ENCODE results near the gene COASY. TPM values are rescaled to one million over a fixed set of nuclear protein-coding genes. Genes with fewer than 3 reads are reported as not detected.
"Not testable (repeated sequence)": the region's sequence is repeated elsewhere in the genome, so short reads cannot be mapped to it uniquely, and the experiment has no call there.

COASY gene
- total and polyA plus RNA-seq, 2 experiments from 2014 or later = 60.1 to 72.1 TPM

- not testable (repeated sequence) for H3K36me3 ChIP-seq (ENCODE audit: insufficient read depth); H3K4me1 Mint-ChIP-seq; H3K9me2 ChIP-seq (ENCODE audit: insufficient read depth); H3K9me3 Mint-ChIP-seq; H2AFZ ChIP-seq; H4K20me1 ChIP-seq (replicated peaks; ENCODE audit: insufficient read depth); H3K4me3 Mint-ChIP-seq; H3K27ac Mint-ChIP-seq; H3K4me3 ChIP-seq; H3K4me2 ChIP-seq; ATAC-seq; H3K4me1 ChIP-seq (ENCODE audit: insufficient read depth); DNase-seq (ENCODE audit: low spot score); H3K27ac ChIP-seq (ENCODE audit: low read depth); H3K27me3 Mint-ChIP-seq (ENCODE audit: insufficient read depth, low read depth, poor library complexity); H3K79me2 ChIP-seq (replicated peaks; ENCODE audit: insufficient read depth); H3K27me3 ChIP-seq (ENCODE audit: insufficient read depth)
- peaks cover 14% of the 10 kb centered on the region for H3F3A ChIP-seq (replicated peaks; ENCODE audit: low read depth)
- H3K36me3 Mint-ChIP-seq (ENCODE audit: low read depth) = peaks cover 10% of the 10 kb centered on the region; the same call in 1 of the 3 replicates
These were observed 16.0 kb upstream of the COASY start for GRCh38 chr17:42545755-42546505.

DNA sequence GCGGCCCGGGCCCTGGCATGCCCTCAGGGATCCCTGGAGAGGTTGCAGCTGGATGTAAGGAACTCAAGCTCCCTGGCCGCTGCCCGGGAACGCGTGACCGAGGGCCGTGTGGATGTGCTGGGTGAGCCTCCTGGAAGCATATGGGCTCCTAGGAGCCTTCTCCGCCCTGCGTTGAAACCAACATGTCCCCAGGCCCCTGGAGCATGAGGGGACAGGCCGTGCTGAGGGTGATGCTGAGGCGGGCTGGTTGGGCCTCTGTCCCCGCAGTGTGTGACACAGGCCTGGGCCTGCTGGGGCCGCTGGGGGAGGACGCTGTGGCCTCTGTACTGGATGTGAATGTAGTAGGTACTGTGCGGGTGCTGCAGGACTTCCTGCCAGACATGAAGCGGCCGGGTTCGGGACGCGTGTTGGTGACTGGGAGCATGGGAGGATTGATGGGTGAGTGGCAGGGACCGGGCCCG, 14.9 kb upstream of the COASY start:
- Histone ChIP-seq H3K9me2 (ENCODE audit: insufficient read depth) (no peaks in the 10 kb centered on the region), H4K20me1 (replicated peaks; ENCODE audit: insufficient read depth) (peaks cover 6% of the 10 kb centered on the region; the same call in 1 of the 2 replicates), H3K4me3 (no peak overlapping the region), H3K4me2 (no peak overlapping the region), H3K27ac (ENCODE audit: low read depth) (no peak overlapping the region), H3K4me1 (ENCODE audit: insufficient read depth) (peaks cover 4% of the 10 kb centered on the region; the same call in 1 of the 2 replicates), H3K27me3 (ENCODE audit: insufficient read depth) (0 out of 2 replicates have a peak, but pooled peaks cover 7% of the 10 kb centered on the region), H3K36me3 (ENCODE audit: insufficient read depth) (no peaks in the 10 kb centered on the region), H2AFZ (no peak overlapping the region), H3F3A (replicated peaks; ENCODE audit: low read depth) (peaks cover 14% of the 10 kb centered on the region), H3K79me2 (replicated peaks; ENCODE audit: insufficient read depth) (0 out of 2 replicates have a peak, but pooled peaks cover 2% of the 10 kb centered on the region)
- ATAC-seq (no peak), DNase-seq (ENCODE audit: low spot score) (no peak)
- H3K27ac Mint-ChIP-seq = no peak overlapping the region
- H3K9me3 Mint-ChIP-seq = no peaks in the 10 kb centered on the region
- peaks cover 8% of the 10 kb centered on the region; the same call in 2 of the 3 replicates for H3K4me1 Mint-ChIP-seq
- peaks cover 7% of the 10 kb centered on the region for H3K27me3 Mint-ChIP-seq (ENCODE audit: insufficient read depth, low read depth, poor library complexity)
- H3K36me3 Mint-ChIP-seq (ENCODE audit: low read depth) = peaks cover 3% of the 10 kb centered on the region; the same call in 1 of the 3 replicates
- H3K4me3 Mint-ChIP-seq = no peak overlapping the region
- TF ChIP-seq, protein P1, sequence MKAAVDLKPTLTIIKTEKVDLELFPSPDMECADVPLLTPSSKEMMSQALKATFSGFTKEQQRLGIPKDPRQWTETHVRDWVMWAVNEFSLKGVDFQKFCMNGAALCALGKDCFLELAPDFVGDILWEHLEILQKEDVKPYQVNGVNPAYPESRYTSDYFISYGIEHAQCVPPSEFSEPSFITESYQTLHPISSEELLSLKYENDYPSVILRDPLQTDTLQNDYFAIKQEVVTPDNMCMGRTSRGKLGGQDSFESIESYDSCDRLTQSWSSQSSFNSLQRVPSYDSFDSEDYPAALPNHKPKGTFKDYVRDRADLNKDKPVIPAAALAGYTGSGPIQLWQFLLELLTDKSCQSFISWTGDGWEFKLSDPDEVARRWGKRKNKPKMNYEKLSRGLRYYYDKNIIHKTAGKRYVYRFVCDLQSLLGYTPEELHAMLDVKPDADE (IDR thresholded peaks at IDR 0.05) = no peak
- TF ChIP-seq, protein P2, sequence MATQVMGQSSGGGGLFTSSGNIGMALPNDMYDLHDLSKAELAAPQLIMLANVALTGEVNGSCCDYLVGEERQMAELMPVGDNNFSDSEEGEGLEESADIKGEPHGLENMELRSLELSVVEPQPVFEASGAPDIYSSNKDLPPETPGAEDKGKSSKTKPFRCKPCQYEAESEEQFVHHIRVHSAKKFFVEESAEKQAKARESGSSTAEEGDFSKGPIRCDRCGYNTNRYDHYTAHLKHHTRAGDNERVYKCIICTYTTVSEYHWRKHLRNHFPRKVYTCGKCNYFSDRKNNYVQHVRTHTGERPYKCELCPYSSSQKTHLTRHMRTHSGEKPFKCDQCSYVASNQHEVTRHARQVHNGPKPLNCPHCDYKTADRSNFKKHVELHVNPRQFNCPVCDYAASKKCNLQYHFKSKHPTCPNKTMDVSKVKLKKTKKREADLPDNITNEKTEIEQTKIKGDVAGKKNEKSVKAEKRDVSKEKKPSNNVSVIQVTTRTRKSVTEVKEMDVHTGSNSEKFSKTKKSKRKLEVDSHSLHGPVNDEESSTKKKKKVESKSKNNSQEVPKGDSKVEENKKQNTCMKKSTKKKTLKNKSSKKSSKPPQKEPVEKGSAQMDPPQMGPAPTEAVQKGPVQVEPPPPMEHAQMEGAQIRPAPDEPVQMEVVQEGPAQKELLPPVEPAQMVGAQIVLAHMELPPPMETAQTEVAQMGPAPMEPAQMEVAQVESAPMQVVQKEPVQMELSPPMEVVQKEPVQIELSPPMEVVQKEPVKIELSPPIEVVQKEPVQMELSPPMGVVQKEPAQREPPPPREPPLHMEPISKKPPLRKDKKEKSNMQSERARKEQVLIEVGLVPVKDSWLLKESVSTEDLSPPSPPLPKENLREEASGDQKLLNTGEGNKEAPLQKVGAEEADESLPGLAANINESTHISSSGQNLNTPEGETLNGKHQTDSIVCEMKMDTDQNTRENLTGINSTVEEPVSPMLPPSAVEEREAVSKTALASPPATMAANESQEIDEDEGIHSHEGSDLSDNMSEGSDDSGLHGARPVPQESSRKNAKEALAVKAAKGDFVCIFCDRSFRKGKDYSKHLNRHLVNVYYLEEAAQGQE (IDR thresholded peaks at IDR 0.05; ENCODE audit: unreplicated experiment) = no peak
- TF ChIP-seq, protein P3, sequence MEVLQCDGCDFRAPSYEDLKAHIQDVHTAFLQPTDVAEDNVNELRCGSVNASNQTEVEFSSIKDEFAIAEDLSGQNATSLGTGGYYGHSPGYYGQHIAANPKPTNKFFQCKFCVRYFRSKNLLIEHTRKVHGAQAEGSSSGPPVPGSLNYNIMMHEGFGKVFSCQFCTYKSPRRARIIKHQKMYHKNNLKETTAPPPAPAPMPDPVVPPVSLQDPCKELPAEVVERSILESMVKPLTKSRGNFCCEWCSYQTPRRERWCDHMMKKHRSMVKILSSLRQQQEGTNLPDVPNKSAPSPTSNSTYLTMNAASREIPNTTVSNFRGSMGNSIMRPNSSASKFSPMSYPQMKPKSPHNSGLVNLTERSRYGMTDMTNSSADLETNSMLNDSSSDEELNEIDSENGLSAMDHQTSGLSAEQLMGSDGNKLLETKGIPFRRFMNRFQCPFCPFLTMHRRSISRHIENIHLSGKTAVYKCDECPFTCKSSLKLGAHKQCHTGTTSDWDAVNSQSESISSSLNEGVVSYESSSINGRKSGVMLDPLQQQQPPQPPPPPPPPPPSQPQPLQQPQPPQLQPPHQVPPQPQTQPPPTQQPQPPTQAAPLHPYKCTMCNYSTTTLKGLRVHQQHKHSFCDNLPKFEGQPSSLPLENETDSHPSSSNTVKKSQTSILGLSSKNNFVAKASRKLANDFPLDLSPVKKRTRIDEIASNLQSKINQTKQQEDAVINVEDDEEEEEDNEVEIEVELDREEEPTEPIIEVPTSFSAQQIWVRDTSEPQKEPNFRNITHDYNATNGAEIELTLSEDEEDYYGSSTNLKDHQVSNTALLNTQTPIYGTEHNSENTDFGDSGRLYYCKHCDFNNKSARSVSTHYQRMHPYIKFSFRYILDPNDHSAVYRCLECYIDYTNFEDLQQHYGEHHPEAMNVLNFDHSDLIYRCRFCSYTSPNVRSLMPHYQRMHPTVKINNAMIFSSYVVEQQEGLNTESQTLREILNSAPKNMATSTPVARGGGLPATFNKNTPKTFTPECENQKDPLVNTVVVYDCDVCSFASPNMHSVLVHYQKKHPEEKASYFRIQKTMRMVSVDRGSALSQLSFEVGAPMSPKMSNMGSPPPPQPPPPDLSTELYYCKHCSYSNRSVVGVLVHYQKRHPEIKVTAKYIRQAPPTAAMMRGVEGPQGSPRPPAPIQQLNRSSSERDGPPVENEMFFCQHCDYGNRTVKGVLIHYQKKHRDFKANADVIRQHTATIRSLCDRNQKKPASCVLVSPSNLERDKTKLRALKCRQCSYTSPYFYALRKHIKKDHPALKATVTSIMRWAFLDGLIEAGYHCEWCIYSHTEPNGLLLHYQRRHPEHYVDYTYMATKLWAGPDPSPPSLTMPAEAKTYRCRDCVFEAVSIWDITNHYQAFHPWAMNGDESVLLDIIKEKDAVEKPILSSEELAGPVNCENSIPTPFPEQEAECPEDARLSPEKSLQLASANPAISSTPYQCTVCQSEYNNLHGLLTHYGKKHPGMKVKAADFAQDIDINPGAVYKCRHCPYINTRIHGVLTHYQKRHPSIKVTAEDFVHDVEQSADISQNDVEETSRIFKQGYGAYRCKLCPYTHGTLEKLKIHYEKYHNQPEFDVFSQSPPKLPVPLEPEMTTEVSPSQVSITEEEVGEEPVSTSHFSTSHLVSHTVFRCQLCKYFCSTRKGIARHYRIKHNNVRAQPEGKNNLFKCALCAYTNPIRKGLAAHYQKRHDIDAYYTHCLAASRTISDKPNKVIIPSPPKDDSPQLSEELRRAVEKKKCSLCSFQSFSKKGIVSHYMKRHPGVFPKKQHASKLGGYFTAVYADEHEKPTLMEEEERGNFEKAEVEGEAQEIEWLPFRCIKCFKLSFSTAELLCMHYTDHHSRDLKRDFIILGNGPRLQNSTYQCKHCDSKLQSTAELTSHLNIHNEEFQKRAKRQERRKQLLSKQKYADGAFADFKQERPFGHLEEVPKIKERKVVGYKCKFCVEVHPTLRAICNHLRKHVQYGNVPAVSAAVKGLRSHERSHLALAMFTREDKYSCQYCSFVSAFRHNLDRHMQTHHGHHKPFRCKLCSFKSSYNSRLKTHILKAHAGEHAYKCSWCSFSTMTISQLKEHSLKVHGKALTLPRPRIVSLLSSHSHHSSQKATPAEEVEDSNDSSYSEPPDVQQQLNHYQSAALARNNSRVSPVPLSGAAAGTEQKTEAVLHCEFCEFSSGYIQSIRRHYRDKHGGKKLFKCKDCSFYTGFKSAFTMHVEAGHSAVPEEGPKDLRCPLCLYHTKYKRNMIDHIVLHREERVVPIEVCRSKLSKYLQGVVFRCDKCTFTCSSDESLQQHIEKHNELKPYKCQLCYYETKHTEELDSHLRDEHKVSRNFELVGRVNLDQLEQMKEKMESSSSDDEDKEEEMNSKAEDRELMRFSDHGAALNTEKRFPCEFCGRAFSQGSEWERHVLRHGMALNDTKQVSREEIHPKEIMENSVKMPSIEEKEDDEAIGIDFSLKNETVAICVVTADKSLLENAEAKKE (CRISPR knock-in tag; IDR thresholded peaks at IDR 0.05) = no peak
- no peak for TF ChIP-seq ZNF114 (CRISPR knock-in tag; IDR thresholded peaks at IDR 0.05)
- no peak for TF ChIP-seq JUNB (IDR thresholded peaks at IDR 0.05; ENCODE audit: unreplicated experiment)
- no peak for TF ChIP-seq POLR2AphosphoS5 (IDR thresholded peaks at IDR 0.05; ENCODE audit: low read depth)
- TF ChIP-seq EZH2phosphoT487 (IDR thresholded peaks at IDR 0.05; ENCODE audit: unreplicated experiment) = no peak
- no peak for TF ChIP-seq STAT1 (IDR thresholded peaks at IDR 0.05; ENCODE audit: unreplicated experiment)
- TF ChIP-seq NANOG (IDR thresholded peaks at IDR 0.05; ENCODE audit: borderline replicate concordance) = no peak
- no peak for TF ChIP-seq CREB1 (CRISPR knock-in tag; IDR thresholded peaks at IDR 0.05; ENCODE audit: low read depth)

Data from GM23338 (cell line).